Renal pelvis (tissue), 4 donors: ENCODE results near the gene EHD4. TPM values are rescaled to one million over a fixed set of nuclear protein-coding genes. Genes with fewer than 3 reads are reported as not detected.

ENCODE experiments used
- DNase-seq: peaks from one replicate; pipeline ENCODE4 v3.0.0-alpha.2; 2013
- polyA plus RNA-seq, 3 donors: library from polyadenylated mRNA; unstranded; fragments of 120-200 nt; gene quantifications; one replicate each; pipeline ENCODE4 v1.2.1, GENCODE V29; 2013; ENCODE audit not compliant: insufficient read length in 3 of 3

EHD4 gene
- polyA plus RNA-seq, 3 donors: 16.8 to 18.7 (median 17.5) TPM

DNA sequence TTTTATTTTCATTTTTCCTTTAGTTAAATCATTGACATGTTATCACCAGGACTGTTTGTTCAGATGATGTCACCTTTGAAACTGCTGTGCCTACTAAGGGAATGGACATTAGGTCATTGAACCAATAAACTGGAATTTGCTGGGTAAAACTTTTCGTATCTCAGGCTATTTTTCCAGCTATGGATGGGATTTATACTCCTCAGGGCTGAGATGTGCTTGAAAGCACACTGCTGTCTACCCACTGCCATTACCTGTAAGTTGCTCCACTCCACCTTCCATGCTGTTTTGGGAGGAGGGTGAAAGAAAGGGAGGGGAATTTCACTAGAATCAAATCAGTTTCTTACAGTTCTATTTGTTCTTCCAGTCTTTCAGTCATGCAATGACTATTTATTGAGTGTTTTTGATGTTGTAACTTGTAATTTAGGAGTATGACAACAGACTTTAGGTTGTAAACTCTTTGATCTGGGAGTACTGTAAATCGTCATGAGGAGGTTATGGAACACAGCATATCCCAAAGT, 11.3 kb downstream of the EHD4 start:
- no peak for DNase-seq

DNA sequence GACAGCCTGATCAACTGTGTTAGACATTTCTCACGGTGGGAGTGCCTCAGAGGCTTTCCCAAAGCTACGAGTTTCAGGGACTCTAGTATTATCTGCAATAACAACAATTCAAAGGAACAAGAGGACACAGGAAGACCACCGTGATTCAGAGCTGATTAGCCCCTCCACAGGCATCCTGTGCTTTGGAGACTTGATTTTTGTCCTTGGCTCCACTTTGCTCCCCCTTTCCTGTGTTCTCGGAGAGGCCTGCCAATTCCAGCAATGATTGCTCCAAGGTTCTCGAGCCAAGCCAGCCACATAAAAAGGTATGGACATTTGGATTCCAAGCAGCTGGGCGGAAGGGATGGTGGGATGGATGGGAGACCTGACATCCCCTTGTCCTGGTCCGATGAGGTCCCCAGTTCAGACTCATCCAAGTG, 14.3 kb downstream of the EHD4 start:
- DNase-seq: no peak

DNA sequence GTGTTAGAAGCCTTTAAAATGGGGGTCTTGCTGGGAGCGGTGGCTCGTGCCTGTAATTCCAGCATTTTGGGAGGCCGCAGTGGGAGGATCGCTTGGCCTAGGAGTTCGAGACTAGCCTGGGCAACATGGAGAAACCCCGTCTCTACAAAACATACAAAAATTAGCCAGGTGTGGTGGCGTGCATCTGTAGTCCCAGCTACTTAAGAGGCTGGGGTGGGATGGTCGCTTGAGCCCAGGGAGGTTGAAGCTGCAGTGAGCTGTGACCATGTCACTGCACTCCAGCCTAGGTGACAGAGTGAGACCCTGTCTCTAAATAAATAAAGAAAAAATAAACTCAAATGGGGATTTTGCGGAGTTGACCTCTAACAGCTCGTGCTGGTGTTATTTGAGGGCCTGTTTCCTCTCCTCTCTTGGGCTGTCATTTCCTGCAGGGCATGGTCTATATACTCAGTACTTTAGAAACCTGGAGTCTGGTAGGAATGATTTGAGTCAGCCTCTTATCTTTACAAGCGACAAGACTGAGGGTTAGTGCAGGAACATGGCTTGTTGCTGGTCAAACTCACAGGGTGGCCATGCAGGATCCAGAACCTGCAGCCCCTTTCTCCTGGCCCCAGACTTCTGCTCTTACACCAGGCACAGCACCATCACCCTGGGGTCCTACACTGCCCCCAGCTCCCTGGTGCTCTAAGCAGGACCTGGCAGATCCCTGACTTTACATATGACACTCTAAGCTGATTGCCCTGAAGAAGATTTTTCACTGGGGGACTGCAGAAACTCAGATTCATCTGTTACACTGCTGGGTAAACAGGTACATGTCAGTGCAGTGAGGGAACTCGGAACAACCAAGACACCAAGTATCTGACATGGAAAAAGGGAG, 15.1 kb downstream of the EHD4 start:
- no peak for DNase-seq

DNA sequence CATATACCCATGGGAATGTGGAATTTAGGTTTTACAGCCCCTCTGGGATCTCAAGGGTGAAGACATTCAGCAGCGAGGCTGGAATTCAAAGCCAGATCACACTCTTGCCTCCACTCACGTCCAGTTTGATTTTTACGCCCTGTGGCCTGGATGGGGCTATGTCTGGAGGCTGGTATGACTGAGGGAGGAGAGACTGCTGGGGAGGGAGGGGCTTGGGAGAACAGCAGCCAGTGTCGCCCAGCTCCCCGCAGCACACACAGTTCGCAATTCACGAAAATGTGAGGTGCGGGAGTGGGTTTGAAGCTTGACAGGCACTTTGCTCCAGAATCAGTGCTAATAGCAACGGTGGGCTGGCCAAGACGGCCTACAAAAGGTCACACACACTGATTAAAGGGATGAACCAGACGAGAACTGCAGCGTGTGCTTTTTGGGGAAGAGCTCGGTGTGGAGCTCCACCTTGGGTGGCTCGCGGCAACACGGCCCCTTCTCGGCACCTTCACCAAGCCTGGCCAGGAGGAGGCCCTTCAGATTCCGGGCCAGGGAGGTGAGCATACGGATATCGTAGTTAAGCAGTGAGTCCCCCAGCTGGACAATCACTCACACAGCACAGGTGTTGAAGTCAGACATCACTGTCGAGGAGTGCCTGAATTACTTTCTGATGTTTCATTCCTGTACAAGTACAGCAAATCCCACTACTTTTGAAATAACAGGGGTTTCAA, 16.4 kb downstream of the EHD4 start:
- no peak for DNase-seq

DNA sequence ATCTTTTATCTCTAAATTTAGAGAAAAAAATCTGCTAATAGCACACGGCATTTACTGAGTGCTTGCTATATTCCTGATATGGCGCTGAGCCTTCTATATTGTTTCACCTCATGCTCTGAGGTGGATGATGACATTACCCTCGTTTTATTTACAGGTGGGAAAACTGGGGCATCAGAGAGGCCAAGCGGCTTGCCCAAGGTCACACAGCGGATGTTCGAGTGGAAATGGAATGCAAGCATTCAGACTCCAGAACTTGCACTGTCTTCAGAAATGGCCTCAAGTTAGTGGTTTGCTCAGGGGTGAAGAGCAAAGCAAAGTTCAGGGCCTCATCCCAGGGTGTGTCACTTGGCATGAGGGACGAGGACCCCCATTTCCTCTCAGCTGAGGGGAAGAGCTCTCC, 17.3 kb downstream of the EHD4 start:
- DNase-seq: no peak

DNA sequence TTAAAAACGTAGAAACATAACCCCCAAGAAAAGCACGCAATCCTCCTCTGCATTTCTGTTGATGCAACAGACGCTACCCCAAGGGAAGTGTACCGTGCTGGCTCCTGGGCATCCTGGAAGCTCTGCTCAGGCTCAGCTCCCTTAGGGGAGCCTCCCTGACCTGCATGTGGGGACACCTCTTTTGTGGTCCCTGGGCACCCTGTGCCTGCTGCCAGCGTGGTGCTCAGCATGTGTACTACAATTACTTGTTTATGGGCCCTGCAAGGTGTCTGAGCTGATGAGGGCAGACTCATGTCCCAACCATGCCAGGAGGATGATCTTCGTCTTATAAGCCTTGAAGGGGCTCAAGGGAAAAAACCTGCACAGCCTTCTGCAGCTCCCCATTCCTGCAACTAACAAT, 18.3 kb downstream of the EHD4 start:
- DNase-seq: no peak

DNA sequence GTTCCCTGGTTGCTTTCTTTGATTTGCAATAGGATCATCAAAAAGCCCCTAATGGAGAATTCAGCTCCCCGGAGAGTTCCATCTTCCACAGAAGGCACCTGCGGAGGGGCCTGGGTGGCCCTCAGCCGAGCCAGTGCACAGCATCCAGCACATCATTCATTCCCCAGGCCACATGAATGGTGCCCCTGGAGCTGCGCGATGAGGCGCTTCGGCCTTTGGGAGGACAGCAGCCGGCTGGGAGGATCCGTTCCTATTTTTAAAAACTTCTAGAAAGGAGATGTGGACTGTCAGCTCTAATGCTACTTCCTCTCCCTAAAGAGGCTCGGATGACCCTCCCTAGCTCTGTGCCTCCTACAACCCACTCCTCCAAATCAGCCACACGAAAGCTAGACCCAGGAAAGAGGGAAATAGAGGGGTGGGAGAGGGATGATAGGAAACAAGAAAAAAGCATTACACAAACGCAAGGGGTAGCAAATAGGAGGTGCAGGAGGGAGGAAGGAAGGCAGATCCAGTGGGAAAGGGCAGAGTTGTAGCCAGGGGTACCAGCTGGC, 20.3 kb downstream of the EHD4 start:
- DNase-seq: no peak

DNA sequence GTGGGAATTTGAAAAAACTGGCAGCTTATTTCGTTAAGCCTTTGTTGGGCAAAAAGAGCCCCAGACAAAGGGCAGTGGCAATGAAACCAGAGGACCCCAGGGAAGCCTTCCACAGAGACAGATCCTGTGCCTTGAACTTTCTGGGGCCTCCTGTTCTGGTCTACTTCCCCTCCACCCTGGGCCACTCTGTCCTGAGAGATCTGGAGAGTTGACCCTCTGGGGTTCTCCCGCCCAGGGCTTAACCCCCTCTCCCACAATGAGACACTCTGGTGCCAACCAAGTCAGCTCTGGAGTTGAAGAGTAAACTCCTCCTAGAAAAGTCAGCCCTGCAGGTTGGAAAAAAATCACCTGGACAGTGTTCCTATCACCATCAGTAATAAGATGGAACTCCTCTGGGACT, 20.8 kb downstream of the EHD4 start:
- no peak for DNase-seq

DNA sequence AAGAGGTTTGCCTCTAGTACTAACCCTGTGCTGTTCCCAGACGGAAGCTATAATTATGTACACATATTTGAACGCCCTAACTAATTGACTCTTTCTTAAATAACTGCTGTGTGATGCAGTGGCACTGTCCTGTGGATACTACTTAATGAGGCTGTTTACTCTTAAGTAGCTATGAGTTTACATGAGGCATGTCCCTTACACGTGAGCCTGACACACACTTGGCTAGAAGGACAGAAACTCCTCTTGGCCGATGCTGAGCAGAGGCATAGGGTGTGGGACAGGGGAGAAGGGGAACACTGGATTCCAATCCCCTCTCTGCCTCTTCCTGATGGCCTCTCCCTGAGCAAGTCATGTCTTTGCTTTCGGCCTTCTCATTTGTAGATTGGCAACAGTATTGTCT, 21.9 kb downstream of the EHD4 start:
- no peak for DNase-seq

DNA sequence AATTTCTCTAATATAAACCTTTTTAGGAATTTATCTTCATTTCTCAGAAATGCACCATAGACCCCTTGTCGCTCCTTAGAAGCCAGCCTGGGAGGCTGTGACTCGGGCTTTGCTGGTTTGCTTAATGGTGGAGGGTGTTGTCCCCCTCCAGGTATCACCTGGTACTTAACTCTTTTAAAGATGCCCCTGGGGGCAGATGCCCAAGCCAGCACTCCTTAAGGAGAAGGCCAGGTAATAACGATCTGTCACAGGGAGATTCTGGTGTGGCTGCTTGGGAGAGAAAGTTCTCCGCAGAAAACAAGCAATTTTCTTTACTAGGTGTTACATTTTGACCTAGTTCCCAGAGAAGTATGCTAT, 22.3 kb downstream of the EHD4 start:
- DNase-seq: no peak

DNA sequence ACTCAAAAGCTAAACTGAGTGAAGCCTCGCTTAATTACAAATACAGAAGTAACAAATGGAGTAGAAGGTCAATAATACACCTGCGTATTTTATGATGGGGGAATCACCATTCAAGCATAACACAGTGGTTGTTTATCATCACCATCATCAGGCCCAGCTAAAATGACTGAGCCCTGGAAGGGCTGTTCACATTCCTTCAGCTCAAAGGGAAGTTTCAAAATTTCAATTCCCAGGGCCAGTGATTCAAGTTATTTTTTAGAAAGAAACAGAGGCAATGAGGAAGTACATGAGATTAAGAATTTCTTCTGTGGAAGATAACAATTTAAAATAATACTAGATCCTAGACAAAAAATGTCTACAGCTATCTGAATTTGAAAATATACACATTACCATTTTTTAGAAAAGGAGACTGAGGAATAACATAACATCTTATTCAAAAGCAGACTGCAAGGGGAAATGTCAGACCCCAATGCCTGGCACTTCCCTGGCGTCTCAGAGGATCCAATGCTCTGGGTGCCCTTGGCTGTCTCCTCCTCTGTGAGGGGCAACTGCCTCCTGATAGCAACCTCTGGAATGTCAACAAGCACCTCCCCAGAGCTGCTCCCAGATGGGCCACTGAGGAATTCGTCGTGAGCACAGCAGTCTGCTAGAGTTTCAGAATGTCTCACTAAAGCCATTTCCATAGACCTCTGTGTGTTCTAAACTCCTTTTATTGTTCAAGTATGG, 22.8 kb downstream of the EHD4 start:
- no peak for DNase-seq

DNA sequence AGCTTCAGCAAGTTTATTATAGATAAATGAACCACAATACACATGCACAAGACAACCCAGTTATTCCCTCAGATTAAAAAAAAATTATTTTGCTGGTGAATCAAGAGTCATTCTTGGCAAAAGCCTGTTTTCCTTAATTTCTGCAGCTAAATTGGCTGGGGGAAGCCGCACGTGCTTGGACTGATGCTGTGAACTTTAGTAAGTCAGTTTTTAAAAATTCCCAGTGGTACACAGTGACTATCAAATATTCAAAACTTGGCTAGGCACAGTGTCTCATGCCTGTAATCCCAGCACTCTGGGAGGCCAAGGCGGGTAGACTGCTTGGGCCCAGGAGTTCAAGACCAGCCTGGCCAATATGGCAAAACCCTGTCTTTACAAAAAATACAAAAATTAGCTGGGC, 23.9 kb downstream of the EHD4 start:
- no peak for DNase-seq

DNA sequence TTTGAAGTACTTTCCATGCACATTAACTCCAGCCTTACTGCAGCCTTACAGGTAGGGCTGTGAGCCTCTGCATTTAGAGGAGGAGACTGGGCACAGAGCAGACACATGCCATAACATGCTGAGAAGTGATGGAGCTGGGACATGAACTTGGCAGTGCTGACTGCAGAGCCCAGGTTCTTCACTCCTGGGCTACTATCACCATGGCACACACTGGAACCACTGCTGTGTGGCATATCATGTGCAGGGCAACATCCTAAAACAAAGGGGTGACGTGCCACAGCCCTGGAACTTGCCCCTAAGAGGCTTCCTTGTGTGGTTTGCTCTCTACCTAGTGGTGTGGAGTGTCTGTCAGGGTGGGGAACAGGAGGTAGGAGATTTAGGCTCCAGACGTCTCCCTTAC, 25.4 kb downstream of the EHD4 start:
- DNase-seq: no peak

DNA sequence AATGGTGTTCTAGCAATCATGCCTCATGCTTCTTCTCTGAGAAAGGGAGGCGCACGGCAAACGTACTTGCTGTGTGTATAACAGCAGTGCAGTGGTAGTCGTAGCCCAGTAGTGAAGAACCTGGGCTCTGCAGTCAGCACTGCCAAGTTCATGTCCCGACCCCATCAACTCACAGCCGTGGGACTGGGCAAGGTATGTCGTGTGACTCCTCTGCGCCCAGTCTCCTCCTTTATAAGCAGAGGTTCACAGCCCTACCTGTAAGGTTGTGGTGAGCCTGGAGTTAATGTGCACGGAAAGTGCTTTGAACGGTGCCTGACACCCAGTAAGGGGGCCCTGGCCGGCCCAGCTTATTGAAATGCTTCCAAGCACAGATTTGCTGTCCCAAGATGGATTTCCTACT, 26.6 kb downstream of the EHD4 start:
- DNase-seq: no peak

DNA sequence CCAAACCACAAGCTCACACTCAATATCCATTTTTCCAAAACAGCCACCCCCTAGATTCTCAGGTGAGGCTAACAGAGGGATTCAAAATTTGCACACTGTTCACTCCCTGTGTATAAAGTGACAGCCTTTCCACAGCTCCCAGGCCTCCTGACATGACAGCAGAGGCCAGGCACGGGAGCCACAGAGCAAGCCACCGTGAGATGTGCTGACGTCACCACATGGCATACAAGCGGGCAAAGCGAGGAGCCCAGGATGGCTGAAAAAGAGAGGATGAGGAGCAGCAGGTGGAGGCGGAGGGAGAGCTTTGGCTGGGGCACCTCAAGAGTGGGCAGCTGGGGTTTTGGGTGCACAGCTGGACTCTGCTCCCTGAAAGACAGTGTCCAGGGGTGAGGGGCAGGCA, 27.1 kb downstream of the EHD4 start:
- no peak for DNase-seq

DNA sequence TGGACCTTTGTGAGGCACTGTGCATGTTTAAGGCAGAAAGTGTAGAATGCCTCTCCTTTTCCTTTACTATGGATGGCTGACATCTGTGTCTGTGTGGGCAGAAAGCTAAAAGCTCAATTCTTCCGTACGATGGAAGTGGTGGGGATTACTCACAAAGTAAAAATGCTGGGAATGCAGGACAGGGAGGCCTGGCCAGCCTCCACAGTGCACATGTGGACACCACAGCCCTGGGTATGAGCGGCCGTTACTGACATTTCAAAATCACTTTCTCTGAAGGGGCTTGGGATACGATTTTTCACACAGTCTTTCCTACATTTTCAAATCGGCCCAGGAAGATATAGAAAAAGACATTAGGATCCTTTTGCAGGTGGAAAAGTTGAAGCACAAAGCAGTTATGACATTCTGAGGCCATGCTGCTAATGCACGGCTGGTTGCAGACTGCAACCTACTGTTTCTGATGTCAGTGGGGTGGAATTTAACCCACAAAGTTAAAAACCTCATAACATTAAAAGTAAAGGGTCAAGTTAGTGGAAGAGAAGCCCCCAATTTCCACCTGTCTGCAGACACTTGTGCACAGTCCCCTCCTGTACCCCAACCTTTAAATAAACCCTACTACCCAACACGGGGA, 27.9 kb downstream of the EHD4 start:
- DNase-seq: peak; percentile 58

DNA sequence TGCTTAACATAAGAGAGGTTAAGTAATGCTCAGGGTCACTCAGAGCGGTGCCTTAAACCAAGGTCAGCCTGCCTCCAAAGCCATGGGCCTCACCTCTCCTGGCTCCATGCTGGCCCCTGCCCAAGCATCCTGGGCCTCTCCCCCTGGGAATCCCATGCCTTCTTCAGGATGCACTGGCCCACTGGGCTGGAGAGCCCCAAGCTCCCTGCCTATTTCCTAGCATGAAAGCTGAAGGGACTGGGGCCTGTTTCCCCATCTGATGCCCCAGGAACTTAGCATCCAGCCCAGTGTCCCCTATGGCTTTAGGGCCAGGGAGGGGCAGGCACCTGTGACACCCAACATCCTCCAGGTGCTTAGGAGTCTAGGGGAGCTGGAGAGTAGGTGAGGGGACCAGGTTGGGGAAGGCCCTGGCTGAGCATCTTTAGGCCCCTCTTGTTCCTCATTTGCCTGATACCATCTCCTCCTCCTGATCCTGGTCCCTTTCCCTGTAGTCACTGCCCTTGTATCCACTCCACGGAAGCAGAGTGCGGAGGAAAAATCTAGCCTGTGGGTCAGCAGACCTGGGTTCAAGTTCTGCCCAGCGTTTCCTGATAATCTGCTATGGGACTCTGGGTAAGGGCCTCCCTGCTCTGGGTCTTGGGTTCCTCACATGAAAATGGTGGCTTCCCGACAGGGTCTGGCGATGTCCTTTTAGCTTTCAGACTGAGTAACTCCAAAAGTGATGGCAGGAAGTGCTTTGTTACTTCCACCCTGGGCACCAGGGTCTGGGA, 28.6 kb downstream of the EHD4 start:
- no peak for DNase-seq

DNA sequence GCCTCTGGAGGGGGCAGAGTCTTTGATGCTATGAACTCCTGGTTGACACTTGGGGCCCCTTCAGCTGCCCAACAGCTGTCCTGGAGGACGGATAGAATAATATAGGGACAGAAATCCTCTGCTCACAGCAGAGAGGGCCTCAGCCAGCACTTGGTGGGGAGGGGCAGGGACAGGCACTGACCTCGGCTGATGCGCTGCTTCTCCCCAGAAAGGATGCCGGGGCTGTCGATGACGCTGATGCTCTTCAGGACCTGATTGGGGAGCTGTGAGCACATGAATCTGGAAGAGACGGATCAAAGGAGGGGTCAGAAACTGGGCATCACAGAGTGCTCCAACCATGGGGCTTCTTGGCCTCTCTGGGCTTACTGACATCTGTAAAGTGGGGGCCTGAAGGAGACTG, 29.5 kb downstream of the EHD4 start:
- no peak for DNase-seq

DNA sequence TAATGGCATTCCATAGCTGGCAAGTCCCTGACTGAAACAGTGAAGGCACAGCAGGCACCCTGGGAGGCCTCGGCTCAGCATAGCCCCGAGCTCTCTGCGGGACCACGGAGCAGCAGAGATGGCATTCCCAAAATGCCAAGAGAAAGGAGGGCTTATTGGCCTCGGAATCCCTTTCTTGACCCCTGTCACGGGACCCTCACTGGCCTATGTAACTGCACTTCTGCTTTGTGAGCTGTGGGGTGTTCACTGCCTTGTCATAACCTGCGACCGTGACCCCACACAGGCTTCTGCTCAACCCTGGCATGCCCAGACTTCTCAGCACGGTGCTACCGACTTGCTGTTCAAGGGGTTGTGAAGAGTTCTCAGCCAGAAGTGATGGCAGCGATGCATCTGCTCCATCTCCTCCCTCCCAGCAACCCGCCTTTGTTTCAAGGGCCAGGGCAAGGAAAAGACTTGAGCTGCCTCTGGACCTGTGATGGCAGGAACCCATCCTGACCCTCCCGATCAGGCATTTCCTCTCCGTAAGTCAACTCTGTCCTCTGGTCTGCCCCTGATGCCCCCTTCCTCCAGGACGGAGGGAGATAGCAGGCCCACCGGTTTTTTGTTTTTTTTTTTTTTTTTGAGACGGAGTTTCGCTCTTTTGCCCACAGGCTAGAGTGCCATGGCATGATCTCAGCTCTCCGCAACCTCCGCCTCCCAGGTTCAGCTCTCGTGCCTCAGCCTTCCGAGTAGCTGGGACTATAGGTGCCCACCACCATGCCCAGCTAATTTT, 30.5 kb downstream of the EHD4 start:
- DNase-seq: no peak

DNA sequence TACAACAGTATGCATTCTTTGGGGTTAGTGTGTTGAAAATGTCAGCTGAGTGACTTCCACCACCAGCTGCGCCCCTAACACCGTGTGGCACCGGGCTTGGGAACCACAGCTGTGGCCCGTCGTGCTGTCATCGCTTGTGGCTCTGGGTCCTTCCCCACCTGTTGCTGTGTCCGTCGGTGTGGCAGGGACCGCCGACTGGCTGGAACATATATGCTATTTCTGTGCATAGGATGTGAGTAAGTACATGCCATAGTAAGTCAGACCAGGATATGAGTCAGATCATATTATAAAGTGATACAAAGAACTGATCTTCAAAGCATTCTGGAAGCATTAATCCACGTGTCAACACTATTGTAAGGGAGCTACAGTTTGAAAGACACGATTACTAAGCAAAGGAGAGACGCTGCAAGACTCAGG, 31.9 kb downstream of the EHD4 start:
- no peak for DNase-seq
